Astrocyte (in vitro differentiated cells and primary cell): ENCODE measurements around the gene VMA21.

Experiments used
- CTCF ChIP-seq: IDR thresholded peaks from 2 replicates; pipeline ENCODE4 v1.5.1; 2011; ENCODE audit warnings: low read depth, mild to moderate bottlenecking, inconsistent platforms, low read length, moderate library complexity; ENCODE audit not compliant: insufficient read depth
- EZH2 ChIP-seq: IDR thresholded peaks from 2 replicates; pipeline ENCODE4 v1.6.1; 2012; ENCODE audit warnings: mild to moderate bottlenecking, low read length, inconsistent platforms; ENCODE audit not compliant: insufficient read depth

- TF ChIP-seq EZH2 = no peak
- TF ChIP-seq CTCF = no peak
These were observed 33.7 kb upstream of the VMA21 start for GRCh38 chrX:151363316-151363715.
